Sigmoid colon (tissue), 7 donors: Measurements from ENCODE around the gene PADI2. TPM values are rescaled to one million over a fixed set of nuclear protein-coding genes. Genes with fewer than 3 reads are reported as not detected.

Experiments used
- DNase-seq: peaks from one replicate; pipeline ENCODE4 v3.0.0-alpha.2; 2019
- H3K27ac ChIP-seq, 4 donors: fragments of 200-600 bp; sonication (generic); one replicate each; pipeline ENCODE4 v1.5.1; 2016 to 2019; ENCODE audit warnings: mild to moderate bottlenecking in 1 of 4
- H3K27me3 ChIP-seq, 3 donors: fragments of 200-600 bp; sonication (generic); one replicate each; pipeline ENCODE4 v1.5.1; 2019; ENCODE audit warnings: mild to moderate bottlenecking in 1 of 3
- H3K36me3 ChIP-seq, 4 donors: fragments of 200-600 bp; sonication (generic); one replicate each; pipeline ENCODE4 v1.5.1; 2016 to 2019
- H3K4me1 ChIP-seq, 4 donors: fragments of 200-600 bp; sonication (generic); one replicate each; pipeline ENCODE4 v1.5.1; 2017 to 2019
- H3K4me3 ChIP-seq, 4 donors: fragments of 200-600 bp; sonication (generic); one replicate each; pipeline ENCODE4 v1.5.1; 2017 to 2019; ENCODE audit warnings: mild to moderate bottlenecking in 2 of 4, moderate library complexity in 1 of 4
- H3K9me3 ChIP-seq, 4 donors: fragments of 200-600 bp in 3 of 4; sonication (generic) in 3 of 4; one replicate each; pipeline versions ENCODE4 v1.5.1 to v1.6.1; 2013 to 2019
- CTCF ChIP-seq, 4 experiments: fragments of 450-650 bp in 3 of 4; fragments of 200-600 bp in 1 of 4; IDR thresholded peaks; one replicate each; pipeline ENCODE4 v1.5.1; 2016 to 2019; ENCODE audit warnings: antibody characterized with exemption in 4 of 4, mild to moderate bottlenecking in 3 of 4, moderate library complexity in 2 of 4
- EP300 ChIP-seq, 4 donors: sonication (generic); formaldehyde crosslinking; IDR thresholded peaks; one replicate each; pipeline ENCODE4 v1.6.1; 2017; ENCODE audit warnings: antibody characterized with exemption in 4 of 4
- POLR2A ChIP-seq, 2 donors: fragments of 450-650 bp; IDR thresholded peaks; one replicate each; pipeline ENCODE4 v1.6.1; 2016; ENCODE audit warnings: antibody characterized with exemption in 2 of 2, mild to moderate bottlenecking in 2 of 2, moderate library complexity in 2 of 2
- POLR2AphosphoS5 ChIP-seq, 4 donors: sonication (generic); formaldehyde crosslinking; IDR thresholded peaks; one replicate each; pipeline ENCODE4 v1.6.1; 2017; ENCODE audit warnings: antibody characterized with exemption in 4 of 4
- WGBS, 2 donors: extraction: QIAGEN DNeasy Blood & Tissue Kit; methylation state at CpG; one replicate each; pipeline ENCODE4 v1.1.7; 2013; 5-methylcytosine and 5-hydroxymethylcytosine counted together
- intact Hi-C: fragments of 100-400 bp; cut with DNase I; formaldehyde crosslinking; loops from one replicate; pipeline ENCODE4 v1.15.1; 2023
- polyA plus RNA-seq, 3 donors: library from polyadenylated mRNA; stranded (reverse); fragments of 200-250 nt; gene quantifications; one replicate each; pipeline ENCODE4 v1.2.3, GENCODE V29; 2013
- total RNA-seq, 4 donors: library from RNA; depleted of rRNA; stranded (reverse); fragments of >200 nt; gene quantifications; one replicate each; pipeline ENCODE4 v1.1.0, GENCODE V29; 2016
- donor health status: healthy with polysubstance abuse.
- donor health status: Bipolar disorder and iron deficiency.
- donor health status: healthy.

The PADI2 gene
- total and polyA plus RNA-seq, 7 donors, result 0.27 to 169 (median 1.1) TPM

- Histone ChIP-seq H3K4me1 (peaks cover 0 to 13% (median 8%) of the 10 kb centered on the region in 4 donors), H3K27ac (peak overlapping the region in 1 of 4 donors; percentile 50), H3K36me3 (peaks cover 13 to 57% (median 25%) of the 10 kb centered on the region in 4 donors), H3K9me3 (no peaks in the 10 kb centered on the region), H3K4me3 (no peak overlapping the region), H3K27me3 (no peaks in the 10 kb centered on the region)
- intact Hi-C loops, result loop anchor here (1.0 to 5.0 kb wide), 2 partner anchors 34 to 95 kb away; partner anchors contain the start of gene ATP13A2
- TF ChIP-seq CTCF (IDR thresholded peaks at IDR 0.05) (no peak), POLR2A (IDR thresholded peaks at IDR 0.05) (no peak), EP300 (IDR thresholded peaks at IDR 0.05) (no peak), POLR2AphosphoS5 (IDR thresholded peaks at IDR 0.05) (no peak)
- WGBS, 2 donors, result 57 to 66% methylated on average over 3 of the region's 3 CpGs
- DNase-seq, result no peak
Measured at GRCh38 chr1:17046334-17046657, 73.0 kb downstream of the PADI2 start.

GRCh38 chr1:17045634-17046333 is 73.5 kb downstream of the PADI2 start:
- intact Hi-C loops, result loop anchor here (1.0 to 5.0 kb wide), 2 partner anchors 33 to 94 kb away; partner anchors contain the start of gene ATP13A2

GRCh38 chr1:17045150-17045549 is 74.1 kb downstream of the PADI2 start:
- TF ChIP-seq CTCF (IDR thresholded peaks at IDR 0.05) (no peak), POLR2AphosphoS5 (IDR thresholded peaks at IDR 0.05) (no peak), EP300 (IDR thresholded peaks at IDR 0.05) (no peak), POLR2A (IDR thresholded peaks at IDR 0.05) (no peak)
- Histone ChIP-seq H3K36me3 (peaks cover 16 to 59% (median 23%) of the 10 kb centered on the region in 4 donors), H3K27me3 (no peaks in the 10 kb centered on the region), H3K4me1 (peaks cover 0 to 11% (median 6%) of the 10 kb centered on the region in 4 donors), H3K27ac (peak overlapping the region in 3 of 4 donors; percentile 18 to 54 (median 19)), H3K4me3 (no peak overlapping the region), H3K9me3 (no peaks in the 10 kb centered on the region)
- intact Hi-C loops, result loop anchor here (5.0 kb wide), 1 partner anchor 33 kb away; the partner anchor contains the start of gene ATP13A2
- DNase-seq, result no peak
- 76 to 86% methylated on average over 5 of the region's 5 CpGs for WGBS, 2 donors

More at GRCh38 chr1:17045634-17046333, 73.5 kb downstream of the PADI2 start:
- Histone ChIP-seq H3K4me1 (peaks cover 0 to 11% (median 6%) of the 10 kb centered on the region in 4 donors), H3K9me3 (no peaks in the 10 kb centered on the region), H3K36me3 (peaks cover 16 to 57% (median 24%) of the 10 kb centered on the region in 4 donors), H3K27ac (peak overlapping the region; percentile 18 to 54 (median 34)), H3K4me3 (peak overlapping the region in 3 of 4 donors; percentile 13 to 22 (median 16)), H3K27me3 (no peaks in the 10 kb centered on the region)
- no peak for TF ChIP-seq POLR2A (IDR thresholded peaks at IDR 0.05)
- TF ChIP-seq CTCF (IDR thresholded peaks at IDR 0.05), result peak; percentile 58 to 79 (median 72)
- TF ChIP-seq EP300 (IDR thresholded peaks at IDR 0.05), result no peak
- no peak for DNase-seq
- WGBS, 2 donors, result 47 to 49% methylated on average over 9 of the region's 9 CpGs

GRCh38 chr1:17043676-17044075 is 75.6 kb downstream of the PADI2 start:
- intact Hi-C loops, result no loop called here
- Histone ChIP-seq H3K4me1 (peaks cover 0 to 11% (median 6%) of the 10 kb centered on the region in 4 donors), H3K36me3 (peaks cover 16 to 60% (median 22%) of the 10 kb centered on the region in 4 donors), H3K9me3 (no peaks in the 10 kb centered on the region), H3K27ac (no peak overlapping the region), H3K27me3 (no peaks in the 10 kb centered on the region), H3K4me3 (no peak overlapping the region)
- WGBS, 2 donors, result 87 to 94% methylated on average over 5 of the region's 5 CpGs
- TF ChIP-seq CTCF (IDR thresholded peaks at IDR 0.05) (no peak), POLR2AphosphoS5 (IDR thresholded peaks at IDR 0.05) (no peak), EP300 (IDR thresholded peaks at IDR 0.05) (no peak), POLR2A (IDR thresholded peaks at IDR 0.05) (no peak)
- DNase-seq, result no peak
